ENCODE data around the gene ST8SIA1.

Gene ST8SIA1

GRCh38 chr12:22231078-22231477 is 103.4 kb downstream of the ST8SIA1 start:
- DNase-seq = no peak

DNA sequence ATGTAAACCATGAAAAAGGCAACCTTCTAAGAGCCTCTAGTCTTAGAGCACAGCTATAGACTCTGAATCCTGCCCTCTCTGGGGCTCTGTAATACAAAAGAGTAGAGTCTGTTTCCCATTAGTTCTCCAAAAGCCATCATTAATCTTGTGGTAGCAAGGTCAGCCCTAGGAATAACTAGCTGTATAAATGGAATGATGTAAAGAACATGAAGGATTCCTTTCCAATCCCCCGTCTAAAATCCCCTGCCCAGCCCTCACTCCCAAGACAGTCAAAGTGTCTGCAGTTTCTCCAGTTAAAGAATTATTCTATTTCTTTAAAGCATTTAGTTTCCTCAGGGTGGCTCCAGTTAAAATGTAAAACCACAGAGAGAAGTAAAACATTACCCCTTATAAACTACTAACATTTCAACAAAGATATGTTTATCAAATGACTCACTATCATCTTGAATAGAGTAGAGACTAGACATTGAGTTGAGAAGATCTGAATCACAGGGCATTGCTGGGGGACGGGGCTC is 104.2 kb downstream of the ST8SIA1 start:
- DNase-seq = no peak

DNA sequence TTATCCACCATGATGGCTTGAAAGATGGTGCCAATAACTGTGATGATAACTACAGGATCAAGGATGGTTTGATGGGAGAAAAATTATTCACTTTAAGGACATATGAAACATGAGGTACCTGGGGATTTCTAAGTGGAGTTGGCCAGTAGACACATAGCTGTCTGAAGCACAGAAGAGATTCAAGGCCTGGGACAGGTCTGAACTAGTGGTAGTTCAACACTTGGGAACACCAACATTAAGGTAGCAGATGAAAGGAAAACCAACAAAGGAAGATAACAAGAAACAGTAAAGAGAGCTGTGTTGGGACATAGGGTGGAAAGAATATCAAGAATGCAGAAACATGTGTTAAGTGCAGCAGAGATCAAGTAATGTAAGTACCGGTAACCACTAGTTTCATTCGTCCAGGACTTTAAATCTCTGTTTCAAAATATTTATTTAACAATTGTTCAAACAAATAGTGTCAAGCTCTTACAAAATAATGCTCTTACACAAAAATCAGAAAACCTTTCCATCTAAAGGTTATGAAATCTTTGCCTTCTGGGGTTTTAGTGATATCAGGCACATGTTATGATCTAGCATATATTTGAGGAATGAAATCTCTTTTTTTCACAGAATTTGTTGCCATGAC is 104.7 kb downstream of the ST8SIA1 start:
- no peak for DNase-seq

DNA sequence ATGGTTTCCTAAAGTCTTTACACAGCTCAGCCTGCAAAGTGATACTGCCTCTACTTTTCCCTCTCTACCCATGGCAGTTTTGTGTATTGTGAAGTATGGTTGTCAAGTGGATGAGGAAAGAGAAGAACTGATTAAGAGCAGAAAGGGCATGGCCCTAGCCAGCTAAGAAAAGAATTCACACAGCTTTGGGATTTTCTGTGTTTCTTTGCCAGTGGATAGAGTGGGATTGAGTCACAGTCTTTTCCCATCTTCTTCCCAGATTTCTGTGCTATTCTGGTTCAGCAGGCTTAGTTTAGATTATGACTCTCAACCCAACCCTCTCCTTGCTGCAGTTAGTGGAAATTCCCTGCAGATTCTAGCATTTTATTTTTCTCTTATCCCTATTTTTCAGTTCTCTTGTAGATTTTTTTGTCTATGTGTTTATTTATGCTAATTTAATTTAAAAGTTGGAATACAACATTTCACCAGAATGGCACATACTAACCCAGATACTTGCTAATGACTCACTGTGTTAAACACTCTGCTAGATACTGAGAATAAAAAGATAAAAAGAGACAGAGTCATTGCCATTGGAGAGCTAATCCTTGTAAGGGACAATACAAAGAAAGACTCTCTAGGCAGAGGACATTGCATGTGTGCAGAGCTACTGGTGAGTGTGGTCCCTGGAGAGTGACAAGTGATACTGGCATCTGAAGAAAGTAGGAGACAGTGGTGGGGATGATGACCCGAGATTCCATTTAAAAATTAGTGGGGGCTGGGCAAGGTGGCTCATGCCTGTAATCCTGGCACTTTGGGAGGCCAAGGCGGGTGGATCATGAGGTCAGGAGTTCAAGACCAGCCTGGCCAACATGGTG is 106.3 kb downstream of the ST8SIA1 start:
- DNase-seq = no peak

GRCh38 chr12:22223356-22223755 is 111.2 kb downstream of the ST8SIA1 start:
- DNase-seq = no peak

GRCh38 chr12:22217556-22217955 is 117.0 kb downstream of the ST8SIA1 start:
- DNase-seq = no peak

DNA sequence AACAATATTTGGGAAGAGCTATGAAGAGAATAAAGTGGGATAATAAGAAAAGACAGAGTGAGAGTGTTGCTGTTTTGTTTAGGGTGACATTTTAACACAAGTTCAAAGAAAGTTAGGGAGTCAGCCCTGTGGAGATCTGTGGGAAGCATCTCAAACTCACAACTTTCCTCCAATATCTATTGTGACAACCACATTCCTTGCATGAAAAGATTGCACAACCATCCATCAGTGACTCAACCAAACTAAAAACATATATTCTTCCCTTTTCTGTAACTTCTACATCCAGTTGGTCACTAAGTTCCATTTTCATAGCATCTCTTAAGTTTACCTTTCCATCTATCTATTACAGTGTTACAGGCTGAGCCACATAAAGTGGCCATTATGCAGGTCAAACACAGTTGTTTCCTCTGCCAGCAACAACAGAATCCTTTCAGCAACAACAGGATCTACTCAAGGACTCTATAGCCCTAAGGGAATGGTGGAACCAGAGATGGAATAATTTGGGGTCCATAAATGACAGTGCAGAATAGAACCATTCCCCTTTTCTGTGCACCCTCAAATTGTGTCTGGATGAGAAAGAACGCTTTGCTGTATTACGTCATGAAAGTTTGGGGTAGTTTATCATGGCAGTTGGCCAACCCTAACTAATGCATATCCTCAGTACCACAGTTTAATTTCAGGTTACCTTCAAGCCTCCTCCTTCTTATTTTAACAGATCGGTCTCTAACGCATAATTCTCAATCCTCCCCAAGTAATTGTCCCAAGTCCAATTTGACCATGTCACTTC is 118.8 kb downstream of the ST8SIA1 start:
- no peak for DNase-seq

GRCh38 chr12:22211128-22211527 is 123.4 kb downstream of the ST8SIA1 start:
- DNase-seq = no peak

- no peak for DNase-seq
Observed at GRCh38 chr12:22209422-22209821, 125.1 kb downstream of the ST8SIA1 start.

GRCh38 chr12:22206111-22206728 is 128.3 kb downstream of the ST8SIA1 start:
- DNase-seq = no peak

DNA sequence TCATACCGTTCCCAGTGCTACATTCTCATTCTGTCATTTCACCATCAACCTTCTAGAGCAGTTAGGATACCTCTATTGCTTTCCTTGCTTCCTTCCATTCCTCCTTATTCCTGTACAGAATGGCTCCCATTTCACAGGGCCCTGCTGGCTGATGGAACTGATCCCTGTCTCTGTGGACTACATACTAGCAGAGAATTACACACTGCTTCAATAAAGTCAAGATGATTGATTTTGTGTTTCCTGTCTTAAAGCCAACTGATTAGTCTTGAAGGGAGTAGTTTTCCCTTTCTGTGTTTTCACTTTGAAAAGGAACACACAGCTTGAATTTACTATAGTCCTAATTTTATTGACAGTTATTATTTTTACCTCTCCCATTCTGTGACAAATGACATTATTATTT is 130.1 kb downstream of the ST8SIA1 start:
- DNase-seq = no peak

GRCh38 chr12:22202847-22203246 is 131.7 kb downstream of the ST8SIA1 start:
- DNase-seq = no peak

GRCh38 chr12:22201101-22201500 is 133.4 kb downstream of the ST8SIA1 start:
- DNase-seq = no peak

DNA sequence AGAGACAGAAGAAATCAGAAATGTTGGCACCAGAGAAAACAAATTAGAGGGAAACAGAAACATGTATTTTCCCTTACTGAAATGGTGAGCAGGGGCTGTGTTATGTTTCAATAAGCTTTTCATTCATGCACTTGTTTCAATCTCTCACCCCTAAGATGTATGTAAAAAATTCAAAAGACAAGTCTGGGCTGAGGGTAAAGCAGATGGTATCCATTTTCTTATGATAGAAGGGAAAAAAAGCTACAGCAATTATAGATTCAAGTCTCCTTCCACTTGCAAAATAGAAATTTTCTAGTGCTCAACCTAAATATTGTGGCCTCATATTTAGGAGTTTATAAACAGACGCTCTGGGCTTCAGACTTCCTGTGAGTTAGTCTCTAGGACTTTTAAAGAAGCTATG is 138.3 kb downstream of the ST8SIA1 start:
- DNase-seq = no peak

GRCh38 chr12:22190969-22191368 is 143.5 kb downstream of the ST8SIA1 start:
- no peak for DNase-seq

GRCh38 chr12:22188431-22188830 is 146.1 kb downstream of the ST8SIA1 start:
- DNase-seq = no peak

- no peak for DNase-seq
Observed at GRCh38 chr12:22180705-22181104, 153.8 kb downstream of the ST8SIA1 start.

DNA sequence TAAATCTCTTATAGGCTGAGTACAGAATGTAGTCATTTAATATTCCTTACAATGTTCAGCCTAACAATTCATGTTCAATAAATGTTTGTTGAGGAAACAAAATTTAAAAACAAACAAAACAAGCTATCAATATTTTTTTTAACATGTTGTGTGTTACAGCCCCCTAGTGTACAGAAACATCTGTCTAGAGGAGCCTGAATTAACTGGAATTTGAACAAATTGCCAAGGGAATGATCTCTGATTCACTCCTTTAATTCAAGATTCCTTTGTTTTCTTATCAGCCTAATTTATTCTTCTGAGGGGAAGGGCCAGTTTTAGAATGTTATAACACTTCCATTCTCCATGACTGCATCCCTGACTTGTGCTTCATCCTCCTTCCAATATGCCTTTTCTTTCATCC is 161.3 kb downstream of the ST8SIA1 start:
- DNase-seq = no peak

- DNase-seq = no peak
Observed at GRCh38 chr12:22172501-22172900, 162.0 kb downstream of the ST8SIA1 start.

GRCh38 chr12:22169376-22169775 is 165.1 kb downstream of the ST8SIA1 start:
- DNase-seq = no peak

DNA sequence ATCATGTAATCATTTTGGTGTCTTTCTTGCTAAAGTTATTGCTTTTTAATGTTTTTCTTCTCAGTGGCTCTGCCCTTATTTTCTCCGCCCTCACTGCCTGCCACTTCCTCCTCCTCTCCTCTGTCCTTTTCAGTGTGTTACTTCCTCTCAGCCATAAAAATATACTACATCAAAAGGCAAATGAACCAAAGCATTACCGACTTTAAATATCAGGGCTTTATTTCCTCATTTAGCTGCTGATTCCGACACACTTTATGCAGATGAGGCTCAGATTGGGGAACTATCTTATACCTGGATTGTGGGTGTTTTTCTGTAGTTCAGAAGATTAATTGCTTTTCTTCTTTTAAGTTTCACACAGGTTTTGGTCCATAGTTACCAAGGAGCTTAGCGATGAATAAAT is 170.4 kb downstream of the ST8SIA1 start:
- peak; percentile 38 for DNase-seq

DNA sequence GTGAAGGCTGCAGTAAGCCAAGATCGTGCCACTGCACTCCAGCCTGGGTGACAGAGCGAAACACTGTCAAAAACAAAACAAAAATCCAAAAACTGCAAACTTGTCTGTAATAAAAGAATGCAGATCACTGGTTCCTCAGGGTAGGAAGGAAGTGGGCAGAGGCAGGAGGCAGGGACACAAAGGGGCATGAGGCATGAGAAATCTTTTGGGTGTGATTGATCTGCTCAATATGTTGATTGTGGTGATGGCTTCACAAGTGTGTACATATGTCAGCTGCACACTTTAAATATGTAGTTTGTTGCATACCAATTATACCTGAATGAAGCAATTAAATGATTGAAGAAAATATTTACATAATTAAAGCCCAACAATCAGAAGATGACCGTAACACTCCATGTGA is 170.9 kb downstream of the ST8SIA1 start:
- DNase-seq = peak; percentile 16

Data from central memory CD4-positive, alpha-beta T cell (primary cell).